Lung (tissue), 12 donors: ENCODE measurements around the gene PHLDA1. TPM values are rescaled to one million over a fixed set of nuclear protein-coding genes. Genes with fewer than 3 reads are reported as not detected.

Experiments used
- ATAC-seq: fragments of 200-7000 bp; cut with Tn5 transposase; one replicate; pipeline ENCODE4 v1.9.1; 2020; ENCODE audit warnings: moderate number of reproducible peaks; ENCODE audit not compliant: insufficient read depth, low FRiP score
- DNase-seq, 3 donors: peaks; one replicate each; pipeline ENCODE4 v3.0.0-alpha.2; 2013 to 2017
- H3K27ac ChIP-seq, 2 donors: one replicate each; pipeline ENCODE4 v1.5.1; 2013; ENCODE audit warnings: mild to moderate bottlenecking in 2 of 2, moderate library complexity in 2 of 2, control low read depth in 1 of 2, inconsistent platforms in 1 of 2, low read depth in 1 of 2, low read length in 1 of 2
- H3K27me3 ChIP-seq, 3 donors: one replicate each; pipeline ENCODE4 v1.5.1; 2013; ENCODE audit warnings: low read length in 2 of 3; ENCODE audit not compliant: control insufficient read depth in 3 of 3, insufficient read depth in 3 of 3
- H3K36me3 ChIP-seq, 4 donors: one replicate each; pipeline ENCODE4 v1.5.1; 2013; ENCODE audit warnings: low read length in 4 of 4, mild to moderate bottlenecking in 1 of 4, moderate library complexity in 1 of 4; ENCODE audit not compliant: control insufficient read depth in 4 of 4, insufficient read depth in 4 of 4
- H3K4me1 ChIP-seq, 5 donors: one replicate each; pipeline ENCODE4 v1.5.1; 2013; ENCODE audit warnings: low read length in 5 of 5, mild to moderate bottlenecking in 2 of 5, moderate library complexity in 1 of 5; ENCODE audit not compliant: control insufficient read depth in 5 of 5, insufficient read depth in 5 of 5
- H3K4me3 ChIP-seq: one replicate; pipeline ENCODE4 v1.5.1; 2013; ENCODE audit warnings: mild to moderate bottlenecking, control low read depth, moderate library complexity
- H3K9ac ChIP-seq, 2 donors: one replicate each; pipeline ENCODE4 v1.5.1; 2013; ENCODE audit warnings: low read length in 2 of 2, control low read depth in 1 of 2; ENCODE audit not compliant: insufficient read depth in 1 of 2
- H3K9me3 ChIP-seq, 4 donors: one replicate each; pipeline ENCODE4 v1.5.1; 2013; ENCODE audit warnings: low read length in 3 of 4, mild to moderate bottlenecking in 1 of 4, moderate library complexity in 1 of 4; ENCODE audit not compliant: control insufficient read depth in 4 of 4, insufficient read depth in 3 of 4
- CTCF ChIP-seq: IDR thresholded peaks from 2 replicates; pipeline ENCODE4 v1.5.1; 2012; ENCODE audit warnings: mild to moderate bottlenecking; ENCODE audit errors: control extremely low read depth, extremely low read depth
- WGBS, 2 donors: extraction: QIAGEN DNeasy Blood & Tissue Kit; methylation state at CpG; one replicate each; pipeline ENCODE4 v1.1.7; 2013; 5-methylcytosine and 5-hydroxymethylcytosine counted together
- polyA plus RNA-seq, 2 donors: library from polyadenylated mRNA; stranded (reverse); fragments of 200-250 nt; gene quantifications; one replicate each; pipeline ENCODE4 v1.2.1, GENCODE V29; 2013
- total RNA-seq, 2 donors: library from RNA; depleted of rRNA in 1 of 2; stranded (reverse); fragments of >200 nt in 1 of 2; gene quantifications; one replicate each; pipeline ENCODE4 v1.2.1, GENCODE V29; 2014 to 2021
- donor health status: control.
- donor health status: control.
- donor health status: Bipolar disorder and iron deficiency.
- donor health status: healthy.
- donor health status: DM: yes; HTN: yes; CAD: no.

The PHLDA1 gene
- total and polyA plus RNA-seq, 4 donors, result 6.5 to 22.1 (median 17.2) TPM

GRCh38 chr12:76072568-76072967, 41.0 kb upstream of the PHLDA1 start:
- 95 to 97% methylated on average over 3 of the region's 3 CpGs for WGBS, 2 donors
- TF ChIP-seq CTCF, result no peak
- Histone ChIP-seq H3K36me3 (peaks cover 4 to 14% (median 7%) of the 10 kb centered on the region in 4 donors), H3K9me3 (no peaks in the 10 kb centered on the region), H3K4me1 (peaks cover 0 to 28% (median 1%) of the 10 kb centered on the region in 5 donors), H3K27ac (no peak overlapping the region), H3K27me3 (no peaks in the 10 kb centered on the region), H3K9ac (no peak overlapping the region), H3K4me3 (no peak overlapping the region)
- ATAC-seq, result no peak
- no peak for DNase-seq

- Histone ChIP-seq H3K27me3 (no peaks in the 10 kb centered on the region), H3K4me3 (no peak overlapping the region), H3K36me3 (peaks cover 6 to 34% (median 21%) of the 10 kb centered on the region in 4 donors), H3K9me3 (peaks cover 0 to 7% (median 4%) of the 10 kb centered on the region in 4 donors), H3K27ac (no peak overlapping the region), H3K9ac (no peak overlapping the region), H3K4me1 (peaks cover 0 to 25% (median 0%) of the 10 kb centered on the region in 5 donors)
- TF ChIP-seq CTCF, result no peak
- ATAC-seq (no peak), DNase-seq (no peak)
Measured at GRCh38 chr12:76069339-76069738, 37.8 kb upstream of the PHLDA1 start.

GRCh38 chr12:76065917-76066316, 34.3 kb upstream of the PHLDA1 start:
- H3K27ac ChIP-seq, result no peak overlapping the region
- 96 to 97% methylated on average over 3 of the region's 3 CpGs for WGBS, 2 donors

More at GRCh38 chr12:76065917-76066316, 34.3 kb upstream of the PHLDA1 start:
- peaks cover 0 to 7% (median 2%) of the 10 kb centered on the region in 5 donors for H3K4me1 ChIP-seq
- no peak overlapping the region for H3K4me3 ChIP-seq
- no peak for TF ChIP-seq CTCF
- ATAC-seq (no peak), DNase-seq (no peak)
- no peak overlapping the region for H3K9ac ChIP-seq
- peaks cover 7 to 49% (median 17%) of the 10 kb centered on the region in 4 donors for H3K36me3 ChIP-seq
- H3K27me3 ChIP-seq, result no peaks in the 10 kb centered on the region
- H3K9me3 ChIP-seq, result peaks cover 0 to 7% (median 4%) of the 10 kb centered on the region in 4 donors
